Panc1 (cell line): ENCODE measurements around the gene AKAP12.

Experiments used
- SIN3A ChIP-seq: IDR thresholded peaks from 2 replicates; pipeline ENCODE4 v1.6.1; 2012; ENCODE audit warnings: low read depth, mild to moderate bottlenecking, low read length, moderate library complexity, borderline replicate concordance; ENCODE audit not compliant: insufficient read depth
- TF ChIP-seq, protein P1 (sequence below): fragments of 450-650 bp; IDR thresholded peaks from 2 replicates; pipeline ENCODE4 v1.5.1; 2017; ENCODE audit warnings: mild to moderate bottlenecking

DNA sequence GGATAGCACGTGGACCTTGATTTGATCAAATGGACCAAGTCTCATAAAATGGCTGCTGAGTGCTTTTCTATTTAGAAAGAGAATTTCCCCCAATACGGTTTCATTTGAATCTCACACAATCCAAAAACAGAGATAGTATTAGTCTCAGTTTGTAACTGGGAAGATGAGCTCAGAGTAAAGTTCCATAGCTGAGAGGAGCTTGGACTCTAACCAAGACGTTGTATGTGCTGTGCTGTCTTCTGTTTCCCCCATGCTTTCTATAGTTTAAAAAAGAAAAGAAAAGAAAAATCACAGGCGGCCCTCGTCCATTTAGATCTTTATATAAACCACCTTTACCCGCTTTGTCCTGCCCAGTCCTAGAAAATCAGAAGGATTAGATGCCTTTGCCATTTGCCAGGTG is 58.1 kb downstream of the AKAP12 start:
- TF ChIP-seq, protein P1, sequence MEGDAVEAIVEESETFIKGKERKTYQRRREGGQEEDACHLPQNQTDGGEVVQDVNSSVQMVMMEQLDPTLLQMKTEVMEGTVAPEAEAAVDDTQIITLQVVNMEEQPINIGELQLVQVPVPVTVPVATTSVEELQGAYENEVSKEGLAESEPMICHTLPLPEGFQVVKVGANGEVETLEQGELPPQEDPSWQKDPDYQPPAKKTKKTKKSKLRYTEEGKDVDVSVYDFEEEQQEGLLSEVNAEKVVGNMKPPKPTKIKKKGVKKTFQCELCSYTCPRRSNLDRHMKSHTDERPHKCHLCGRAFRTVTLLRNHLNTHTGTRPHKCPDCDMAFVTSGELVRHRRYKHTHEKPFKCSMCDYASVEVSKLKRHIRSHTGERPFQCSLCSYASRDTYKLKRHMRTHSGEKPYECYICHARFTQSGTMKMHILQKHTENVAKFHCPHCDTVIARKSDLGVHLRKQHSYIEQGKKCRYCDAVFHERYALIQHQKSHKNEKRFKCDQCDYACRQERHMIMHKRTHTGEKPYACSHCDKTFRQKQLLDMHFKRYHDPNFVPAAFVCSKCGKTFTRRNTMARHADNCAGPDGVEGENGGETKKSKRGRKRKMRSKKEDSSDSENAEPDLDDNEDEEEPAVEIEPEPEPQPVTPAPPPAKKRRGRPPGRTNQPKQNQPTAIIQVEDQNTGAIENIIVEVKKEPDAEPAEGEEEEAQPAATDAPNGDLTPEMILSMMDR, result no peak
- TF ChIP-seq SIN3A, result no peak
